GM19468 (cell line): ENCODE data around the gene SPSB1.

Source experiments
- ATAC-seq: cut with Tn5 transposase; IDR thresholded peaks from one replicate; pipeline ENCODE4 v1.9.1; 2021; ENCODE audit warnings: mild to moderate bottlenecking, moderate library complexity, moderate number of reproducible peaks; ENCODE audit not compliant: unreplicated experiment; ENCODE audit errors: extremely low read depth

Gene SPSB1

GRCh38 chr1:9292361-9293240, at the start of gene SPSB1:
TSS of gene SPSB1 (plus strand) at chr1:9292894. CDS start at chr1:9355892, 62,998 bp downstream.
- no peak for ATAC-seq

- ATAC-seq = no peak
Measured at GRCh38 chr1:9243066-9243739, 49.5 kb upstream of the SPSB1 start.

GRCh38 chr1:9244501-9245229, 48.0 kb upstream of the SPSB1 start:
- no peak for ATAC-seq

- no peak for ATAC-seq
Measured at GRCh38 chr1:9245230-9245619, 47.5 kb upstream of the SPSB1 start.

- ATAC-seq = no peak
Measured at GRCh38 chr1:9245661-9246060, 47.0 kb upstream of the SPSB1 start.

- no peak for ATAC-seq
Measured at GRCh38 chr1:9246215-9246614, 46.5 kb upstream of the SPSB1 start.

GRCh38 chr1:9246841-9247785, 45.6 kb upstream of the SPSB1 start:
- ATAC-seq = no peak

GRCh38 chr1:9247894-9248293, 44.8 kb upstream of the SPSB1 start:
- no peak for ATAC-seq

GRCh38 chr1:9248341-9249262, 44.1 kb upstream of the SPSB1 start:
- ATAC-seq = no peak

- ATAC-seq = no peak
Measured at GRCh38 chr1:9249263-9249533, 43.5 kb upstream of the SPSB1 start.

GRCh38 chr1:9249534-9250410, 42.9 kb upstream of the SPSB1 start:
- no peak for ATAC-seq

GRCh38 chr1:9250411-9251381, 42.0 kb upstream of the SPSB1 start:
- ATAC-seq = no peak

GRCh38 chr1:9251501-9251900, 41.2 kb upstream of the SPSB1 start:
- ATAC-seq = no peak

GRCh38 chr1:9253004-9253403, 39.7 kb upstream of the SPSB1 start:
- ATAC-seq = no peak

- no peak for ATAC-seq
Measured at GRCh38 chr1:9253453-9254105, 39.1 kb upstream of the SPSB1 start.

GRCh38 chr1:9256332-9256731, 36.4 kb upstream of the SPSB1 start:
- ATAC-seq = no peak
